Measurements from ENCODE around the gene ENOSF1.

DNA sequence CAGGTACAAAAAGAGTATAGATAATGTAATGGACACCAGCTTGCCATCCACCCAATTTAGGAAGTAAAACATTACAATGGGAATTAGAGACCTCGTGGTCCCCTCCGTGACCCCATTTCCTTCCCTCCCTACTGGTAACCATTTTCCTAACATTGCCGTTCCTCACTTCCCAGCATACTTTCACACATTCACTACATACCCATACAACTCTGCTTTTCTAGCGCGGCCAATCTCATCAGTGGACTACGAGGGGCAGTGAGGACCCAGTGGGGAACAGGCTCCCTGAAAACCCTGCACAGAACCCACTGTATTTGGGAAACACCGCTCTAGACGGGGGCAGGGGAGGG lies 1.1 kb downstream of the ENOSF1 start:
- TF ChIP-seq GATA3 (IDR thresholded peaks at IDR 0.05; ENCODE audit: low read depth, low read length) = no peak
- no peak for TF ChIP-seq GATA2 (IDR thresholded peaks at IDR 0.05; ENCODE audit: low read depth, low read length)

Measured in SH-SY5Y (cell line).